Suprapubic skin (tissue), 4 donors: Measurements from ENCODE around the gene TBX10. TPM values are rescaled to one million over a fixed set of nuclear protein-coding genes. Genes with fewer than 3 reads are reported as not detected.

ENCODE experiments used
- DNase-seq, 2 donors: peaks; one replicate each; pipeline ENCODE4 v3.0.0-alpha.2; 2019; ENCODE audit warnings: low spot score in 2 of 2
- H3K27ac ChIP-seq: fragments of 200-600 bp; sonication (generic); one replicate; pipeline ENCODE4 v1.5.1; 2019
- H3K27me3 ChIP-seq: fragments of 200-600 bp; sonication (generic); one replicate; pipeline ENCODE4 v1.5.1; 2019
- H3K36me3 ChIP-seq: fragments of 200-600 bp; sonication (generic); one replicate; pipeline ENCODE4 v1.5.1; 2019
- H3K4me1 ChIP-seq: fragments of 200-600 bp; sonication (generic); one replicate; pipeline ENCODE4 v1.5.1; 2019
- H3K4me3 ChIP-seq: fragments of 200-600 bp; sonication (generic); one replicate; pipeline ENCODE4 v1.5.1; 2019; ENCODE audit warnings: mild to moderate bottlenecking
- H3K9me3 ChIP-seq: fragments of 200-600 bp; sonication (generic); one replicate; pipeline ENCODE4 v1.5.1; 2019
- EP300 ChIP-seq: sonication (generic); formaldehyde crosslinking; IDR thresholded peaks from one replicate; pipeline ENCODE4 v1.6.1; 2017; ENCODE audit warnings: antibody characterized with exemption
- POLR2A ChIP-seq, 2 donors: fragments of 450-650 bp; IDR thresholded peaks; one replicate each; pipeline ENCODE4 v1.6.1; 2017; ENCODE audit warnings: antibody characterized with exemption in 2 of 2, mild to moderate bottlenecking in 2 of 2, moderate library complexity in 2 of 2
- POLR2AphosphoS5 ChIP-seq, 3 donors: sonication (generic); formaldehyde crosslinking; IDR thresholded peaks; one replicate each; pipeline ENCODE4 v1.6.1; 2017; ENCODE audit warnings: antibody characterized with exemption in 3 of 3
- WGBS: methylation state at CpG from one replicate; pipeline ENCODE4 v1.1.5; 2018; 5-methylcytosine and 5-hydroxymethylcytosine counted together
- total RNA-seq, 4 donors: library from RNA; depleted of rRNA; stranded (reverse); fragments of >200 nt; gene quantifications; one replicate each; pipeline ENCODE4 v1.1.0, GENCODE V29; 2016
- TF ChIP-seq, protein P1 (sequence below), 2 donors: fragments of 200-600 bp in 1 of 2; fragments of 450-650 bp in 1 of 2; sonication (generic) in 1 of 2; IDR thresholded peaks; one replicate each; pipeline ENCODE4 v1.5.1; 2016 to 2019; ENCODE audit warnings: antibody characterized with exemption in 2 of 2, mild to moderate bottlenecking in 1 of 2, moderate library complexity in 1 of 2

The TBX10 gene
- total RNA-seq, 4 donors from 2014 or later, result not detected

DNA sequence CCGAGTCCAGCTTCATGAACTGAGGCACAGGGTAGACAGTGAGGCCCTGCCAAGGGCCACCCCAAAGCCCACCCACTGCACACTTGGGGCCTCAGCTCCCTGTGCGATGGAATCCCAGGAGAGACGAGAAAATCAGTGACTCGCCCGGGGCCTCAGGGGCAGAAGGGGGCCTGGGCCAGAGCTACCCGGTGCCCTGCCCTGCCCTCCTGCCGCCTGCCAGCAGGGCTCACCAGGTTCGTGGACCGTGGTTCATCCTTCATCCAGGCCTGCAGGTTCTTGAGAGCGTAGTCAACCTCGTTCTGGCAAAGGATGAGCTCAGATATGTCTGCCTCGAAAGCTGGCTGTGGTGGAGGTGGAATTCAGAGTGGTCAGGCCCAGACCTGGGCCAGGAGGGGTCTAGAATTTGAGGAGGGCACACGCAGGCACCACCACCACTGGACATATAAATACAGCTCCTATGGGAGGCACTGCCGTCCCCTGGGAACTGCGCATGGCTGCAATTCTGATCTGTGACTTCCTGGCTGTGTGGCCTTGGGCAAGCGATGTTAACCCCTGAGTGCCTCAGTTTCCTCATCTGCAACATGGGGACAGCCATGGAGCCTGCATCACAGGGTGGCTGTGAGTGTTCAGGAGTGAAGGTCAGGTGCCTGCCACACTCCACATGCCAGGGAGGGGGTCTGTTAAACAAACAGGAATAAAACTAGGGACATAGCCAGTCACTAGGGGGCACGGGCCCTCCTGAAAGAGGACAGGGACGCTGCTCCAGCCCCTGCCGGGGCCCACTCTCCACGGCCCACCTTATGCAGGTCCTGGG is 27.3 kb upstream of the TBX10 start:
- Histone ChIP-seq H3K4me3 (no peak overlapping the region), H3K4me1 (peaks cover 3% of the 10 kb centered on the region), H3K36me3 (peaks cover 8% of the 10 kb centered on the region), H3K9me3 (no peaks in the 10 kb centered on the region), H3K27ac (no peak overlapping the region), H3K27me3 (no peaks in the 10 kb centered on the region)
- 55% methylated on average over 9 of the region's 20 CpGs for WGBS
- DNase-seq, result peak in 1 of 2 donors; percentile 63
- no peak for TF ChIP-seq EP300
- no peak for TF ChIP-seq POLR2AphosphoS5 (IDR thresholded peaks at IDR 0.05)
- TF ChIP-seq POLR2A (IDR thresholded peaks at IDR 0.05), result no peak
- TF ChIP-seq, protein P1, sequence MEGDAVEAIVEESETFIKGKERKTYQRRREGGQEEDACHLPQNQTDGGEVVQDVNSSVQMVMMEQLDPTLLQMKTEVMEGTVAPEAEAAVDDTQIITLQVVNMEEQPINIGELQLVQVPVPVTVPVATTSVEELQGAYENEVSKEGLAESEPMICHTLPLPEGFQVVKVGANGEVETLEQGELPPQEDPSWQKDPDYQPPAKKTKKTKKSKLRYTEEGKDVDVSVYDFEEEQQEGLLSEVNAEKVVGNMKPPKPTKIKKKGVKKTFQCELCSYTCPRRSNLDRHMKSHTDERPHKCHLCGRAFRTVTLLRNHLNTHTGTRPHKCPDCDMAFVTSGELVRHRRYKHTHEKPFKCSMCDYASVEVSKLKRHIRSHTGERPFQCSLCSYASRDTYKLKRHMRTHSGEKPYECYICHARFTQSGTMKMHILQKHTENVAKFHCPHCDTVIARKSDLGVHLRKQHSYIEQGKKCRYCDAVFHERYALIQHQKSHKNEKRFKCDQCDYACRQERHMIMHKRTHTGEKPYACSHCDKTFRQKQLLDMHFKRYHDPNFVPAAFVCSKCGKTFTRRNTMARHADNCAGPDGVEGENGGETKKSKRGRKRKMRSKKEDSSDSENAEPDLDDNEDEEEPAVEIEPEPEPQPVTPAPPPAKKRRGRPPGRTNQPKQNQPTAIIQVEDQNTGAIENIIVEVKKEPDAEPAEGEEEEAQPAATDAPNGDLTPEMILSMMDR (IDR thresholded peaks at IDR 0.05), result no peak

DNA sequence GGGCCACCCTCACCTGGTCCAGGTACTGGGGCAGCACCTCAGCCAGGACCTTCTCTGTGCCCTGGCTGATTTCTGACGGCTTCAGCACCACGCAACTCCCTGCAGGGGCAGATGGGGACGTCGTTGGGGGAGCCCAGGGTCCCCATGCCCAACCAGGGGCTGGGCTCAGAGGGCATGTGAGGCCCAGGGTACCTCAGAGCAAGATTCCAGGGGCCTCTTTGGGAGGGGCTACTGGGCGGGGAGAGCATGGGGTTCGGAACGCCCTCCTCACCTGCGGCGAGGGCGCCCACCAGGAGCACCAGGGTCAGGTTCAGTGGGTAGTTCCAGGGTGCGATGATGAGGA is 26.7 kb upstream of the TBX10 start:
- peak in 1 of 2 donors; percentile 60 for DNase-seq
- Histone ChIP-seq H3K27me3 (no peaks in the 10 kb centered on the region), H3K36me3 (peaks cover 8% of the 10 kb centered on the region), H3K27ac (no peak overlapping the region), H3K4me3 (no peak overlapping the region), H3K9me3 (no peaks in the 10 kb centered on the region), H3K4me1 (peaks cover 3% of the 10 kb centered on the region)
- WGBS, result no CpG with 5 or more reads among the region's 11 CpGs
- TF ChIP-seq EP300, result no peak
- no peak for TF ChIP-seq POLR2AphosphoS5 (IDR thresholded peaks at IDR 0.05)
- TF ChIP-seq POLR2A (IDR thresholded peaks at IDR 0.05), result no peak
- TF ChIP-seq, protein P1 (IDR thresholded peaks at IDR 0.05), result no peak

DNA sequence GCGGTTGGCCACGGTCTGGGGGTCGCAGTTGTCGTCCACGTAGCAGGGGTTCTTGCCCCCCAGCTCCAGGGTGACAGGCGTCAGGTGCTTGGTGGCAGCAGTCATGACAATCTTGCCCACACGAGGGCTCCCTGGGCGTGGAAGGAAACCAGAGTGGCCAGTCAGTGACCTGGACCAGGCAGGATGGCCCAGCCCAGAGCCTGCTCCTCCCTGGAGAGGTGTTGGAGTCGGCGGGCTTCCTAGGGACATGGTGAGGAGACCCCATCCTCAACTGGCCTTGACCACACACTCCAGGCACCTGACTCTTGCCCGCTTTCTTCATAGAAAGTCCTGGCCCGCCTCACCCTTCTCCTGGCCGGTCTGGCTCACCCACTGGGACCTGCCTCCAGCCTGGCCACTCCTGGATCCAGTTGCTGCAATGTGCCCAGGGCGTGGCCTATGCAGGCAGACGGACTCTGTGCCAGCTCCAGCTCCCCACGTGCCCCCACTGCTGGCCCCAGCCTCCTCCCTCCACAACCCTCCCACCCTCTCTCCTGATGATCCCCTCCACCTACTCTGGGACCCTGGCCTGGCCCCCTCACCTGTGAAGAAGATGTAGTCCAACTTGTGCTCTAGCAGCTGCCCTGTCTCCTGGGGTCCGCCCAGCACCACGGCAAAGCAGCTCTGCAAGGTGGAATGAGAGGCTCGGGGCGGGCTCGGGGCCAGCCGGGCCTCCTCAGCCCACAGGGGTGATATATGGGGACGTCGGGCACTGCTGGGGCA is 26.2 kb upstream of the TBX10 start:
- 65% methylated on average over 7 of the region's 24 CpGs for whole genome bisulfite sequencing

DNA sequence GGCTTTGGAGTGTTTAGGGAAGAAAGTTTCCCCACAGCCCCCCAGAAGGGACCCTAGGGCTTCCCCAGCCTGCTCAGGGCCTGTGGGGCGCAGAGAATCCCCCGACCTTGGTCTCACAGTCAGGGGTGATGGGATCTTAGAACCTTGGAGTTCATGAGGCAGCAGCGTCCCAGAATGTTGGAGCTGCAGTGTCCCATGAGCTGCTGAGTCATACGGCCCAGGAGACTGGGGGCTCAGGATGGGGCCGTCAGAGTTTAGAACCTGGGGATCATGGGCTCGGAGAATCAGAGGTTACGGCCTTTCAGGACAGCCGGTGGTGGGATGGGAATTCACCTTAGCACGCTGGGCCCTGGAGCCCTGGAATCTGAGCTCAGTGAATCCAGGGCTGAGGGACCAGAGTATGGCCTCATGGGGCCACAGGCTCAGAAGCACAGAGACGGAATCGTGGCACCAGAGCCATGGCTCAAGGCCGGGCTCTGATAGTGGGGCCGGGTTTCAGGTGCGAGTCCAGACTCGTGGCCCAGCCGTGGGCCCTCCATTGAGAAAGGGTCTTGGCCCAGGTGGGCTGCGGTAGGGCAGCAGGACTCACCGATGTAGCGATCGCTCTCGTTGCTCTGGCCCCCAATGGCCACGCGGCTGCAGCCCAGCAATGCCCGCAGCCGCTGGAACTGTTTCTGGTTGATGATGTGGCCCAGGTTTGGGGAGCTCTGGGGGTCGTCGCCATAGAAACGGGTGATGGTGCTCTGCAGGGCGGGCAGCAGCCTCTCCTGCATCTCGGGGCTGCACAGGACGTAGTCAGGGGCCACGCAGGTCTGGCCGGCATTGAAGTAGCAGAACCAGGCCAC is 25.4 kb upstream of the TBX10 start:
- TF ChIP-seq POLR2AphosphoS5 (IDR thresholded peaks at IDR 0.05) (no peak), EP300 (no peak), POLR2A (IDR thresholded peaks at IDR 0.05) (no peak)
- TF ChIP-seq, protein P1 (IDR thresholded peaks at IDR 0.05), result no peak
- Histone ChIP-seq H3K9me3 (no peaks in the 10 kb centered on the region), H3K27me3 (no peaks in the 10 kb centered on the region), H3K36me3 (peaks cover 8% of the 10 kb centered on the region), H3K4me1 (no peaks in the 10 kb centered on the region), H3K27ac (no peak overlapping the region), H3K4me3 (no peak overlapping the region)
- peak in 1 of 2 donors; percentile 32 for DNase-seq
- 81% methylated on average over 9 of the region's 33 CpGs for WGBS

More for the DNA sequence above, 26.2 kb upstream of the TBX10 start:
- peaks cover 3% of the 10 kb centered on the region for H3K4me1 ChIP-seq
- H3K9me3 ChIP-seq, result no peaks in the 10 kb centered on the region
- H3K36me3 ChIP-seq, result peaks cover 8% of the 10 kb centered on the region
- H3K4me3 ChIP-seq, result no peak overlapping the region
- no peaks in the 10 kb centered on the region for H3K27me3 ChIP-seq
- TF ChIP-seq, protein P1 (IDR thresholded peaks at IDR 0.05), result no peak
- TF ChIP-seq POLR2A (IDR thresholded peaks at IDR 0.05) (no peak), EP300 (no peak), POLR2AphosphoS5 (IDR thresholded peaks at IDR 0.05) (no peak)
- peak in 1 of 2 donors; percentile 67 for DNase-seq
- no peak overlapping the region for H3K27ac ChIP-seq
